ENCODE data around the gene ABHD2. TPM values are rescaled to one million over a fixed set of nuclear protein-coding genes. Genes with fewer than 3 reads are reported as not detected.
"Not testable (repeated sequence)": the region's sequence is repeated elsewhere in the genome, so short reads cannot be mapped to it uniquely, and the experiment has no call there.

The ABHD2 gene
- total RNA-seq, 1 donor from 2014 or later = 39.1 TPM

GRCh38 chr15:89131731-89132130 lies 43.5 kb downstream of the ABHD2 start:
- no peak for TF ChIP-seq CTCF (IDR thresholded peaks at IDR 0.05; ENCODE audit: unreplicated experiment)
- H3K36me3 Mint-ChIP-seq = peaks cover 2% of the 10 kb centered on the region
- no peak overlapping the region for H3K27ac Mint-ChIP-seq
- no peak for DNase-seq (ENCODE audit: low spot score in 2 of 2, unreplicated experiment in 2 of 2)
- no peaks in the 10 kb centered on the region for H3K9me3 Mint-ChIP-seq
- H3K27me3 Mint-ChIP-seq (ENCODE audit: low read depth) = no peaks in the 10 kb centered on the region
- H3K4me1 Mint-ChIP-seq = peaks cover 3% of the 10 kb centered on the region
- H3K4me3 Mint-ChIP-seq = no peak overlapping the region

GRCh38 chr15:89132611-89133507 lies 44.6 kb downstream of the ABHD2 start:
- H3K4me3 Mint-ChIP-seq = no peak overlapping the region
- DNase-seq (ENCODE audit: low spot score in 2 of 2, unreplicated experiment in 2 of 2) = no peak
- peaks cover 2% of the 10 kb centered on the region for H3K36me3 Mint-ChIP-seq
- H3K4me1 Mint-ChIP-seq = peaks cover 9% of the 10 kb centered on the region
- no peaks in the 10 kb centered on the region for H3K9me3 Mint-ChIP-seq
- H3K27ac Mint-ChIP-seq = no peak overlapping the region
- TF ChIP-seq CTCF (IDR thresholded peaks at IDR 0.05; ENCODE audit: unreplicated experiment) = no peak
- H3K27me3 Mint-ChIP-seq (ENCODE audit: low read depth) = no peaks in the 10 kb centered on the region

GRCh38 chr15:89135387-89136077 lies 47.3 kb downstream of the ABHD2 start:
- H3K27ac Mint-ChIP-seq; H3K4me1 Mint-ChIP-seq; H3K4me3 Mint-ChIP-seq; H3K9me3 Mint-ChIP-seq; H3K27me3 Mint-ChIP-seq (ENCODE audit: low read depth); H3K36me3 Mint-ChIP-seq; DNase-seq (ENCODE audit: low spot score in 2 of 2, unreplicated experiment in 2 of 2): not testable (repeated sequence)

- Mint-ChIP-seq H3K27ac (no peak overlapping the region), H3K4me3 (no peak overlapping the region), H3K27me3 (ENCODE audit: low read depth) (no peaks in the 10 kb centered on the region), H3K4me1 (peaks cover 9% of the 10 kb centered on the region), H3K9me3 (no peaks in the 10 kb centered on the region), H3K36me3 (peaks cover 2% of the 10 kb centered on the region)
- DNase-seq (ENCODE audit: low spot score in 2 of 2, unreplicated experiment in 2 of 2) = no peak
- no peak for TF ChIP-seq CTCF (IDR thresholded peaks at IDR 0.05; ENCODE audit: unreplicated experiment)
Observed at GRCh38 chr15:89136078-89136806, 48.0 kb downstream of the ABHD2 start.

GRCh38 chr15:89136818-89137772 lies 48.8 kb downstream of the ABHD2 start:
- H3K27me3 Mint-ChIP-seq (ENCODE audit: low read depth) = no peaks in the 10 kb centered on the region
- H3K36me3 Mint-ChIP-seq = peaks cover 2% of the 10 kb centered on the region
- TF ChIP-seq CTCF (IDR thresholded peaks at IDR 0.05; ENCODE audit: unreplicated experiment) = no peak
- H3K4me3 Mint-ChIP-seq = no peak overlapping the region
- H3K9me3 Mint-ChIP-seq = no peaks in the 10 kb centered on the region
- no peak for DNase-seq (ENCODE audit: low spot score in 2 of 2, unreplicated experiment in 2 of 2)
- H3K27ac Mint-ChIP-seq = peak overlapping the region; percentile 81
- H3K4me1 Mint-ChIP-seq = peaks cover 12% of the 10 kb centered on the region

All from mesothelial cell of epicardium (in vitro differentiated cells).